Caco-2 (cell line): ENCODE results near the gene RELCH. TPM values are rescaled to one million over a fixed set of nuclear protein-coding genes. Genes with fewer than 3 reads are reported as not detected.

Experiments
- BruUV-seq: library from RNA; stranded (reverse); fragments of 400-500 nt; replicated peaks from 2 replicates; lab custom pipeline; 2021; lab: Mats Ljungman, UMichigan
- CTCF ChIA-PET: fragments of 300-600 bp; sonication (Branson Sonifier 250); formaldehyde crosslinking; loops from one replicate; lab custom pipeline; 2022; ENCODE audit warnings: antibody characterized with exemption; lab: Charles Lee
- POLR2A ChIA-PET: fragments of 300-600 bp; sonication (Branson Sonifier 250); formaldehyde crosslinking; loops from one replicate; lab custom pipeline; 2022; ENCODE audit warnings: antibody characterized with exemption; lab: Charles Lee
- DNase-seq, 2 experiments: peaks; one replicate each; pipeline versions ENCODE4 v3.0.0 to v3.0.0-alpha.2; 2020 to 2022
- H3K27me3 ChIP-seq: replicated peaks from 2 replicates; pipeline ENCODE4 v1.6.0; 2011; ENCODE audit warnings: low read length; ENCODE audit not compliant: control insufficient read depth, insufficient read depth
- H3K36me3 ChIP-seq: 2 replicates; pipeline ENCODE4 v1.5.1; 2011; ENCODE audit warnings: low read length; ENCODE audit not compliant: control insufficient read depth, insufficient read depth
- H3K4me1 ChIP-seq: fragments of 250-450 bp; sonication (Bioruptor Pico); 2 replicates; pipeline ENCODE4 v1.5.1; 2020; ENCODE audit warnings: mild to moderate bottlenecking
- H3K4me3 ChIP-seq: 2 replicates; pipeline ENCODE4 v1.5.1; 2011; ENCODE audit warnings: low read depth, mild to moderate bottlenecking, control low read depth, low read length
- H3K9me3 ChIP-seq: fragments of 250-450 bp; sonication (Bioruptor Pico); 2 replicates; pipeline ENCODE4 v1.5.1; 2020; ENCODE audit warnings: mild to moderate bottlenecking, moderate library complexity
- H3K27ac Mint-ChIP-seq: one replicate; pipeline ENCODE4 v1.8.0; 2022; ENCODE audit warnings: mixed read lengths; ENCODE audit not compliant: unreplicated experiment
- H3K27me3 Mint-ChIP-seq: one replicate; pipeline ENCODE4 v1.8.0; 2022; ENCODE audit warnings: mixed read lengths; ENCODE audit not compliant: insufficient read depth, unreplicated experiment
- H3K36me3 Mint-ChIP-seq: one replicate; pipeline ENCODE4 v1.8.0; 2022; ENCODE audit warnings: mild to moderate bottlenecking, mixed read lengths; ENCODE audit not compliant: insufficient read depth, unreplicated experiment
- H3K4me1 Mint-ChIP-seq: one replicate; pipeline ENCODE4 v1.8.0; 2022; ENCODE audit warnings: low read depth, mixed read lengths; ENCODE audit not compliant: unreplicated experiment
- H3K4me3 Mint-ChIP-seq: one replicate; pipeline ENCODE4 v1.8.0; 2022; ENCODE audit warnings: mild to moderate bottlenecking, moderate library complexity, mixed read lengths; ENCODE audit not compliant: unreplicated experiment
- H3K9me3 Mint-ChIP-seq: one replicate; pipeline ENCODE4 v1.8.0; 2022; ENCODE audit warnings: mixed read lengths; ENCODE audit not compliant: unreplicated experiment
- CTCF ChIP-seq, 2 experiments: fragments of 200-600 bp in 1 of 2; IDR thresholded peaks; 1 replicate in 1 of 2; 2 replicates in 1 of 2; pipeline versions ENCODE4 v1.5.1 to v1.8.0; 2011 to 2022; ENCODE audit warnings: antibody characterized with exemption in 1 of 2, control low read depth in 1 of 2, inconsistent platforms in 1 of 2, low read depth in 1 of 2, low read length in 1 of 2, mild to moderate bottlenecking in 1 of 2, moderate library complexity in 1 of 2; ENCODE audit not compliant: insufficient read depth in 1 of 2, severe bottlenecking in 1 of 2, unreplicated experiment in 1 of 2
- intact Hi-C: fragments of 100-400 bp; cut with micrococcal nuclease; formaldehyde crosslinking; loops from one replicate; pipeline ENCODE4 v1.10.0; 2022; ENCODE audit not compliant: unreplicated experiment
- total RNA-seq: library from RNA; stranded (reverse); gene quantifications from 2 replicates; pipeline ENCODE4 v1.2.3, GENCODE V29; 2022

RELCH gene
- total RNA-seq, 1 experiment from 2014 or later = 16.8 TPM

- POLR2A ChIA-PET = no interaction called here
- BruUV-seq = no TSS peak
- no peaks in the 10 kb centered on the region for H3K27me3 ChIP-seq
- H3K36me3 ChIP-seq = no peaks in the 10 kb centered on the region
- intact Hi-C loops = no loop called here
- TF ChIP-seq CTCF (IDR thresholded peaks at IDR 0.05; ENCODE audit: insufficient read depth in 1 of 2, low read depth in 1 of 2, low read length in 1 of 2, severe bottlenecking in 1 of 2, unreplicated experiment in 1 of 2) = no peak
- Mint-ChIP-seq H3K9me3 (no peaks in the 10 kb centered on the region), H3K27me3 (no peaks in the 10 kb centered on the region), H3K27ac (no peak overlapping the region), H3K4me1 (no peaks in the 10 kb centered on the region), H3K4me3 (no peak overlapping the region), H3K36me3 (no peaks in the 10 kb centered on the region)
- no peaks in the 10 kb centered on the region for H3K9me3 ChIP-seq
- H3K4me1 ChIP-seq = no peaks in the 10 kb centered on the region
- CTCF ChIA-PET = no interaction called here
- no peak for DNase-seq
- H3K4me3 ChIP-seq = no peak overlapping the region
Measured at GRCh38 chr18:62354151-62354550, 167.1 kb downstream of the RELCH start.

GRCh38 chr18:62357079-62357719 lies 170.1 kb downstream of the RELCH start:
- Histone ChIP-seq H3K4me1 (no peaks in the 10 kb centered on the region), H3K4me3 (no peak overlapping the region), H3K9me3 (no peaks in the 10 kb centered on the region), H3K27me3 (no peaks in the 10 kb centered on the region), H3K36me3 (no peaks in the 10 kb centered on the region)
- no TSS peak for BruUV-seq
- Mint-ChIP-seq H3K9me3 (no peaks in the 10 kb centered on the region), H3K4me3 (no peak overlapping the region), H3K36me3 (no peaks in the 10 kb centered on the region), H3K4me1 (no peaks in the 10 kb centered on the region), H3K27ac (no peak overlapping the region), H3K27me3 (no peaks in the 10 kb centered on the region)
- intact Hi-C loops = no loop called here
- ChIA-PET CTCF (no interaction called here), POLR2A (no interaction called here)
- no peak for TF ChIP-seq CTCF (IDR thresholded peaks at IDR 0.05; ENCODE audit: insufficient read depth in 1 of 2, low read depth in 1 of 2, low read length in 1 of 2, severe bottlenecking in 1 of 2, unreplicated experiment in 1 of 2)
- no peak for DNase-seq

Other genes with a start within 250 kb of the RELCH start
- 22.8 and 23.4 TPM in 2 replicates for gene PIGN, start 199 bp upstream of the RELCH start, total RNA-seq
- gene TNFRSF11A, start 138.1 kb downstream of the RELCH start, total RNA-seq = 0.16 TPM in 2 replicates